Fibroblast of villous mesenchyme (primary cell): ENCODE results near the gene SYNGR4. TPM values are rescaled to one million over a fixed set of nuclear protein-coding genes. Genes with fewer than 3 reads are reported as not detected.

Source experiments
- DNase-seq: peaks from one replicate; pipeline ENCODE4 v3.0.0-alpha.2; 2010; ENCODE audit warnings: low read depth
- H3K4me3 ChIP-seq: 2 replicates; pipeline ENCODE4 v1.5.1; 2011; ENCODE audit warnings: low read depth, mild to moderate bottlenecking, low read length
- total RNA-seq: library from RNA; depleted of rRNA; stranded (reverse); fragments of >200 nt; gene quantifications from 2 replicates; pipeline ENCODE4 v1.2.3, GENCODE V29; 2012
- TF ChIP-seq, protein P1 (sequence below): IDR thresholded peaks from 2 replicates; pipeline ENCODE4 v1.5.1; 2012; ENCODE audit warnings: low read depth, mild to moderate bottlenecking, low read length; ENCODE audit not compliant: insufficient read depth

Gene SYNGR4
- total RNA-seq, 1 donor: not detected

DNA sequence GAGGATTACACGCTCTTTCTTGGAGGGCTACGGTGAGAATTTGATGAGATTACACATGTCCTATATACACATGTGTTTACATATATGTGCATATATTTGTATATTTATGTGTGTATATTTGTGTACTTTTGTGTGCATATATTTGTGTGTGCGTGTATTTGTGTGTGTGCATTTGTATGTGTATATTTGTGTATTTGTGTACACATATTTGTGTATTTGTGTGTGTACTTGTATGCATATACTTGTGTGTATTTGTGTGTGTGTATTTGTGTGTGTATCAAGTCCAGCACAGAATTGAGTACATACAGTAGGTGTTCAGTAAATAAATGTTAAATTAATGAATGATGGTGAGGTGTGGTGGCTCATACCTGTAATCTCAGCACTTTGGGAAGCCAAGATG, 2.3 kb upstream of the SYNGR4 start:
- DNase-seq: no peak
- TF ChIP-seq, protein P1, sequence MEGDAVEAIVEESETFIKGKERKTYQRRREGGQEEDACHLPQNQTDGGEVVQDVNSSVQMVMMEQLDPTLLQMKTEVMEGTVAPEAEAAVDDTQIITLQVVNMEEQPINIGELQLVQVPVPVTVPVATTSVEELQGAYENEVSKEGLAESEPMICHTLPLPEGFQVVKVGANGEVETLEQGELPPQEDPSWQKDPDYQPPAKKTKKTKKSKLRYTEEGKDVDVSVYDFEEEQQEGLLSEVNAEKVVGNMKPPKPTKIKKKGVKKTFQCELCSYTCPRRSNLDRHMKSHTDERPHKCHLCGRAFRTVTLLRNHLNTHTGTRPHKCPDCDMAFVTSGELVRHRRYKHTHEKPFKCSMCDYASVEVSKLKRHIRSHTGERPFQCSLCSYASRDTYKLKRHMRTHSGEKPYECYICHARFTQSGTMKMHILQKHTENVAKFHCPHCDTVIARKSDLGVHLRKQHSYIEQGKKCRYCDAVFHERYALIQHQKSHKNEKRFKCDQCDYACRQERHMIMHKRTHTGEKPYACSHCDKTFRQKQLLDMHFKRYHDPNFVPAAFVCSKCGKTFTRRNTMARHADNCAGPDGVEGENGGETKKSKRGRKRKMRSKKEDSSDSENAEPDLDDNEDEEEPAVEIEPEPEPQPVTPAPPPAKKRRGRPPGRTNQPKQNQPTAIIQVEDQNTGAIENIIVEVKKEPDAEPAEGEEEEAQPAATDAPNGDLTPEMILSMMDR: no peak
- H3K4me3 ChIP-seq: no peak overlapping the region

DNA sequence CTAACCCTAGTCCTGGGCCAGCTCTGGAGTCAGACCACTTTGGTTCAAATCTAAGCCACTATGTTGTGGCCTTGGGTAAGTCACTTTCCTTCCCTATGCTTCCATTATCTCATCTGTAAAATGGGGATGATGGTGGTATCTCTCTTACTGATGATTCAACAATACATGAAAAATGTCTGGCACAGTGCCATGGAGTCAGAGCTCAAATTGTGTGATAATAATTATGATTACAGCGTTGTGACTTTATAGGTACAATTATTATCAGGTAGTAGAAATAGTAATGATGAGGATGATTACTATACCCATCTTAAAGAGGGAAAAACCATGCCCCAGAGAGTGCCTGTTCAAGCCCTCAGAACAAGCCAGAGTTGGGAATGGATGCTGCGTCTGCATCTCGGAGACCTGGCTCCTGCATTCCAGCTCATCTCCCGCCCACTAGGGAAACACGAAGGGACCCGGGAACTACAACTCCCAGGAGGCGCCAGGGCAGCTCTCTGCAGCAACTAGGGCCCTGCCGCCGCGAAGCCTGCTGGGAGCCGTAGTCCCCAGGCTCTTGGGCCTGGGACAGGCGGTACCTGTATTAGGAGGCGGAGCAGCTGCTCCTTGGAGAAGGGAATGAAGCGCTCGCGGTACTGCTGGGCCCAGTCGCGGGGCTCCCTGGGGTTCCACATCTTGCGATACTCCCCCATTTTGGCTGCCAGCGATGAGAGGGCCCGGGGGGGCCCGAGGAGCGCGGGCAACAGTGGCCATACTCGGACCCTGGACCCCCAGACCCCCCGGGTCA, 1.3 kb upstream of the SYNGR4 start:
- TF ChIP-seq, protein P1: no peak
- H3K4me3 ChIP-seq: peak overlapping the region; percentile 64
- DNase-seq: peak; percentile 92

GRCh38 chr19:48363500-48363809, 712 bp upstream of the SYNGR4 start:
- no peak for DNase-seq
- TF ChIP-seq, protein P1: no peak

GRCh38 chr19:48364598-48365348, 606 bp downstream of the SYNGR4 start:
- no peak for DNase-seq
- TF ChIP-seq, protein P1: no peak
- H3K4me3 ChIP-seq: peak overlapping the region; percentile 64

More at GRCh38 chr19:48363500-48363809, 712 bp upstream of the SYNGR4 start:
- peak overlapping the region; percentile 64 for H3K4me3 ChIP-seq

DNA sequence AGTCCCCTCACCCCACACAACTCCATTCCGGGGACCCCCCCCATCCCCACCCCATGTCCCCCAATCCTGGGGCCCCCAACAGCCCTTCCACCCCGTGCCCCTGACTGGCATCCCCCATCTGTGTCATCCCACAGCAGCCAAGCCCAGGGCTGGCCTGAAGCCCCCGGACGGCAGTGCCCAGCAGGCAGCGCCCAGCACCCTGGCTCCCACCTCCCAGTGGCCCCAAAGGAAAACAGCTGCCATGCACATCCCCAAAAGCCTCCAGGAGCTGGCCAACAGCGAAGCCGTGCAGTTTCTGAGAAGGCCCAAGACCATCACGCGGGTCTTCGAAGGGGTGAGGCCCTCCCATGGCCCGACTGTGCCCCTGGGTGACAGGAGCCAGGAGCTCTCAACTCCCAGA, 1.4 kb downstream of the SYNGR4 start:
- no peak for DNase-seq
- TF ChIP-seq, protein P1: no peak
- no peak overlapping the region for H3K4me3 ChIP-seq

DNA sequence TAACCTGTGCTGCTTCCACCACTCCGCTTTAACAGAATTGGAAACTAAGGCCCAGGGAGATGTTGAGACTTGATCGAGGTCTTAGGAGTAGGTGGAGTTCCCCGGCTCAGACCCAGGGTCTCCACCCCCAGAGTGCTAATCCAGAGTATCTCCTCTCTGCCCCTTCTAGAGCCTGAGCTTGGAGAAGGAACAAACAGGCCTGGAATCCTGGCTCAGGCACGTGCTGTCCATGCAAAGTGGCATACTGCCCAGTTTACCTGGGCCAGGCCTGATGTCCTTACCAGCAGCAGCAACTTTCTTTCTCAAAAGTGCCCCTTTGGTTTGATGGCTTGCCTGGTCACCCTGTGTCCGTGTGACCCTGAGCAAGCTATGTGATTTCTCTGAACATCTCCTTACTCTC, 3.7 kb downstream of the SYNGR4 start:
- no peak for DNase-seq

More for the DNA sequence above, 3.7 kb downstream of the SYNGR4 start:
- TF ChIP-seq, protein P1: no peak
- H3K4me3 ChIP-seq: no peak overlapping the region
